GM19239 (cell line): ENCODE results near the gene DUSP12.

Experiments
- DNase-seq: peaks from one replicate; pipeline ENCODE4 v3.0.0; 2011; ENCODE audit warnings: low spot score; ENCODE audit not compliant: insufficient read length
- FAIRE-seq: peaks from 2 replicates; lab custom pipeline; 2011; peaks lifted over from hg19 to GRCh38; lab: Jason Lieb, UNC

The DUSP12 gene

GRCh38 chr1:161805399-161806197 lies 56.0 kb downstream of the DUSP12 start:
- no peak for DNase-seq
- FAIRE-seq: no peak
